Mammary epithelial cell (primary cell): Measurements from ENCODE around the gene MIB2.

Experiments
- CTCF ChIP-seq, 2 donors: IDR thresholded peaks in 1 of 2; conservative IDR thresholded peaks in 1 of 2; 2 replicates each; pipeline ENCODE4 v1.5.1; 2011 to 2012; ENCODE audit warnings: inconsistent platforms in 2 of 2, low read length in 2 of 2, mild to moderate bottlenecking in 2 of 2, control low read depth in 1 of 2, low read depth in 1 of 2; ENCODE audit not compliant: insufficient read depth in 1 of 2; ENCODE audit errors: extremely low read depth in 1 of 2
- EZH2 ChIP-seq: IDR thresholded peaks from 2 replicates; pipeline ENCODE4 v1.6.1; 2012; ENCODE audit warnings: low read length, inconsistent platforms, borderline replicate concordance

GRCh38 chr1:1677718-1678580 lies 62.6 kb downstream of the MIB2 start:
- TF ChIP-seq CTCF (conservative IDR thresholded peaks at IDR 0.05 in 1 of 2, IDR thresholded peaks at IDR 0.05 in 1 of 2; ENCODE audit: extremely low read depth in 1 of 2, insufficient read depth in 1 of 2, low read depth in 1 of 2, low read length in 2 of 2): no peak
- no peak for TF ChIP-seq EZH2
